Measurements from ENCODE around the gene KLHL17.

Gene KLHL17

DNA sequence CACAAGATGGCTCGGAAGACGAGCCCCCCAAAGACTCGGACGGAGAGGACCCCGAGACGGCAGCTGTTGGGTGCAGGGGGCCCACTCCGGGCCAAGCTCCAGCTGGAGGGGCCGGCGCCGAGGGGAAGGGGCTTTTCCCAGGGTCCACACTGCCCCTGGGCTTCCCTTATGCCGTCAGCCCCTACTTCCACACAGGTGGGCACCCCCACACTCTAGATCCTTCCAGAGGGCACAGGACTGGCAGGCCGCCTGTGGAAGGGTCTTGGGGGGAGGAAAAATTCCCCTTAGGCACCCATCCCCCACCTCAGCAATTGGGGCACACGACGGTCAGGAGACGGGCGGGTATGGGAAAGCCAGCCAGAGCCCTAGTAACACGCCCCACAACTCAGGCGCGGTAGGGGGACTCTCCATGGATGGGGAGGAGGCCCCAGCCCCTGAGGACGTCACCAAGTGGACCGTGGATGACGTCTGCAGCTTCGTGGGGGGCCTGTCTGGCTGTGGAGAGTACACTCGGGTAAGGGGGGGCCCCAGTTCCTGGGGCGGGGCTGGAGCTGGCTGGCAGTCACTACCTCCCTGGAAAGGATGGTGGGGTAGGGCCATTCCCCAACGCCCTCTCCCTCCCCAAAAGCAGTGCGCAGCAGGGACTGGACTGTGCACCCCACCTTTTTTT is 17.4 kb upstream of the KLHL17 start:
- Histone ChIP-seq H3F3A (ENCODE audit: insufficient read depth, low read length) (no peaks in the 10 kb centered on the region), H3K4me2 (ENCODE audit: low read length) (no peak overlapping the region), H3K27ac (ENCODE audit: low read depth, low read length, poor library complexity, severe bottlenecking) (no peak overlapping the region), H4K20me1 (ENCODE audit: insufficient read depth, low read length) (no peaks in the 10 kb centered on the region), H3K4me1 (ENCODE audit: insufficient read depth, low read length, severe bottlenecking) (peaks cover 9% of the 10 kb centered on the region), H3K79me2 (ENCODE audit: insufficient read depth, low read length) (no peaks in the 10 kb centered on the region), H3K9me2 (ENCODE audit: low read depth, low read length) (no peaks in the 10 kb centered on the region), H2AFZ (ENCODE audit: low read length) (no peak overlapping the region), H3K9ac (ENCODE audit: low read length) (no peak overlapping the region), H3K27me3 (ENCODE audit: insufficient read depth, low read length) (peaks cover 17% of the 10 kb centered on the region; the same call in 1 of the 2 replicates), H3K9me3 (ENCODE audit: low read length) (no peaks in the 10 kb centered on the region), H3K36me3 (ENCODE audit: insufficient read depth, low read length) (peaks cover 45% of the 10 kb centered on the region), H3K4me3 (ENCODE audit: low read depth, low read length, poor library complexity, severe bottlenecking) (no peak overlapping the region)
- TF ChIP-seq, protein P1, sequence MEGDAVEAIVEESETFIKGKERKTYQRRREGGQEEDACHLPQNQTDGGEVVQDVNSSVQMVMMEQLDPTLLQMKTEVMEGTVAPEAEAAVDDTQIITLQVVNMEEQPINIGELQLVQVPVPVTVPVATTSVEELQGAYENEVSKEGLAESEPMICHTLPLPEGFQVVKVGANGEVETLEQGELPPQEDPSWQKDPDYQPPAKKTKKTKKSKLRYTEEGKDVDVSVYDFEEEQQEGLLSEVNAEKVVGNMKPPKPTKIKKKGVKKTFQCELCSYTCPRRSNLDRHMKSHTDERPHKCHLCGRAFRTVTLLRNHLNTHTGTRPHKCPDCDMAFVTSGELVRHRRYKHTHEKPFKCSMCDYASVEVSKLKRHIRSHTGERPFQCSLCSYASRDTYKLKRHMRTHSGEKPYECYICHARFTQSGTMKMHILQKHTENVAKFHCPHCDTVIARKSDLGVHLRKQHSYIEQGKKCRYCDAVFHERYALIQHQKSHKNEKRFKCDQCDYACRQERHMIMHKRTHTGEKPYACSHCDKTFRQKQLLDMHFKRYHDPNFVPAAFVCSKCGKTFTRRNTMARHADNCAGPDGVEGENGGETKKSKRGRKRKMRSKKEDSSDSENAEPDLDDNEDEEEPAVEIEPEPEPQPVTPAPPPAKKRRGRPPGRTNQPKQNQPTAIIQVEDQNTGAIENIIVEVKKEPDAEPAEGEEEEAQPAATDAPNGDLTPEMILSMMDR (IDR thresholded peaks at IDR 0.05; ENCODE audit: low read length) = no peak
- TF ChIP-seq EZH2 (IDR thresholded peaks at IDR 0.05; ENCODE audit: borderline replicate concordance, low read length) = no peak

DNA sequence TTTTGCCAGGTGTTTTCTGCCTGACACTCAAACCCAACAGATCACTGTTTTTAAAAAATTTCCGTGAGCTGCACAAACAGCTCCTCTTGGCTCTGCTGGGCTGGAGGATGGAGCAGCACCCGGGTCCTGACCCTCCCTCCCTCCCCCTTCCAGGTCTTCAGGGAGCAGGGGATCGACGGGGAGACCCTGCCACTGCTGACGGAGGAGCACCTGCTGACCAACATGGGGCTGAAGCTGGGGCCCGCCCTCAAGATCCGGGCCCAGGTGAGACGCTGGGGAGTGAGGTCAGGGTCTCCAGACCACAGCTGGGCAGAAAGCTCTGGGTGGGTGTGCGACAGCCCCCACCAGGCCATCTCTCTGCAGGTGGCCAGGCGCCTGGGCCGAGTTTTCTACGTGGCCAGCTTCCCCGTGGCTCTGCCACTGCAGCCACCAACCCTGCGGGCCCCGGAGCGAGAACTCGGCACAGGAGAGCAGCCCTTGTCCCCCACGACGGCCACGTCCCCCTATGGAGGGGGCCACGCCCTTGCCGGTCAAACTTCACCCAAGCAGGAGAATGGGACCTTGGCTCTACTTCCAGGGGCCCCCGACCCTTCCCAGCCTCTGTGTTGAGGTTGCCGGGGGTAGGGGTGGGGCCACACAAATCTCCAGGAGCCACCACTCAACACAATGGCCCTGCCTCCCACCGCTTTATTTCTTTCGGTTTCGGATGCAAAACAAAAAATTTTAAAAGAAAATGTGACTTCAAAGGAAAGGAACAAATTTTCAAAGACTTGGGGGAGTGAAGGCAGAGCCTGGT is 16.6 kb upstream of the KLHL17 start:
- Histone ChIP-seq H3F3A (ENCODE audit: insufficient read depth, low read length) (no peaks in the 10 kb centered on the region), H3K4me3 (ENCODE audit: low read depth, low read length, poor library complexity, severe bottlenecking) (no peak overlapping the region), H3K36me3 (ENCODE audit: insufficient read depth, low read length) (peaks cover 53% of the 10 kb centered on the region), H3K9ac (ENCODE audit: low read length) (no peak overlapping the region), H3K27me3 (ENCODE audit: insufficient read depth, low read length) (peaks cover 12% of the 10 kb centered on the region; the same call in 1 of the 2 replicates), H3K4me1 (ENCODE audit: insufficient read depth, low read length, severe bottlenecking) (peaks cover 9% of the 10 kb centered on the region), H3K9me3 (ENCODE audit: low read length) (no peaks in the 10 kb centered on the region), H3K79me2 (ENCODE audit: insufficient read depth, low read length) (no peaks in the 10 kb centered on the region), H3K27ac (ENCODE audit: low read depth, low read length, poor library complexity, severe bottlenecking) (no peak overlapping the region), H3K9me2 (ENCODE audit: low read depth, low read length) (no peaks in the 10 kb centered on the region), H3K4me2 (ENCODE audit: low read length) (no peak overlapping the region), H4K20me1 (ENCODE audit: insufficient read depth, low read length) (no peaks in the 10 kb centered on the region), H2AFZ (ENCODE audit: low read length) (no peak overlapping the region)
- TF ChIP-seq, protein P1 (IDR thresholded peaks at IDR 0.05; ENCODE audit: low read length) = no peak
- no peak for TF ChIP-seq EZH2 (IDR thresholded peaks at IDR 0.05; ENCODE audit: borderline replicate concordance, low read length)

DNA sequence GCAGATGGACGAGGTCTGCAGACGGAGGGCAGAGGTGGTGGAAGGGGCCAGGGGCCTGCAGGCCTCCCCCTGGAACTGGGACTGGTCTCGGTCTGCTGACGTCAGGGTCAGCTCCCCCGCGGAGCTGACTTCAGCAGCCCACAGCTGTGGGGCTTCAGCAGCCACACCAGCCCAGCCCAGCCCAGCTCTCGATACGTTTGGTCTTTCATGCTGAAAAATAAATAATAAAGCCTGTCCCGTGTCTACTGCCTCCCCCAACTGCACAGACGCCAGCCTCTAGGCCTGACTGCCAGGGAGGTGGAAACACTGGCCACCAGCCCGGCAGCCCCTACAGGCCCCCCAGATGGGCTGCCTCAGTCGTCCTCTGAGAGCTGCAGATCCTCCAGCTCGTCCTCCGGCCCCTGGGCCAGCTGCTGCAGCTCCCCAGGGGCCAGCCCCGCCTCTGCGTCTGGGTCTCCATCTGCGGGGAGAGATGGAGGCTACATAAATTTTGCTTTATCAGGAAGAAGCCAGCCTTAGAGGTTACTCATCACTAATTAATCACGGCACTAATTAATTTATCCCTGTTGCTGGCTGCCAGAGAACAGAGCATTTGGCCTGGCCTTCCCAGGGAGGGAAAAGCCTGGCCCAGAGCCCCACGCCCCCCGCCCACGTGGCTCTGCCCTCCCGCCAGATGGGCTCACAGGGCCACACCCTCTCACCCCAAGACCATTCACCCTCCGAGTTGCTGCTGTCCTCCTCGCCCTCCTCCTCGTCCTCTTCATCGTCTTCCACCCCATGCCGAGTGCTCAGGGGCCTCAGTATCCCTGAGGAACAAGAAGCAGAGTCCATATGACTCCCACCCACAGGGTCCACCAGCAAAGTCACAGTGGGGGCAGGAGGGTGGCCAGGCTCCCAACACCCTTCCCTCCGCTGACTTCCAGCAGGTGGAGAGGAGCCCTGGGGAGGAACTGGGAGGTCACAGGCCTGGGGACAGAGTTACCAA is 15.8 kb upstream of the KLHL17 start:
- Histone ChIP-seq H3K9me2 (ENCODE audit: low read depth, low read length) (no peaks in the 10 kb centered on the region), H3K4me2 (ENCODE audit: low read length) (no peak overlapping the region), H4K20me1 (ENCODE audit: insufficient read depth, low read length) (no peaks in the 10 kb centered on the region), H3K79me2 (ENCODE audit: insufficient read depth, low read length) (no peaks in the 10 kb centered on the region), H3K36me3 (ENCODE audit: insufficient read depth, low read length) (peaks cover 62% of the 10 kb centered on the region), H3F3A (ENCODE audit: insufficient read depth, low read length) (no peaks in the 10 kb centered on the region), H3K27ac (ENCODE audit: low read depth, low read length, poor library complexity, severe bottlenecking) (no peak overlapping the region), H3K4me3 (ENCODE audit: low read depth, low read length, poor library complexity, severe bottlenecking) (no peak overlapping the region), H3K9me3 (ENCODE audit: low read length) (no peaks in the 10 kb centered on the region), H2AFZ (ENCODE audit: low read length) (no peak overlapping the region), H3K4me1 (ENCODE audit: insufficient read depth, low read length, severe bottlenecking) (peaks cover 9% of the 10 kb centered on the region), H3K27me3 (ENCODE audit: insufficient read depth, low read length) (peaks cover 7% of the 10 kb centered on the region; the same call in 1 of the 2 replicates), H3K9ac (ENCODE audit: low read length) (no peak overlapping the region)
- TF ChIP-seq, protein P1 (IDR thresholded peaks at IDR 0.05; ENCODE audit: low read length) = no peak
- no peak for TF ChIP-seq EZH2 (IDR thresholded peaks at IDR 0.05; ENCODE audit: borderline replicate concordance, low read length)
